NCI-H2227 (cell line): ENCODE results near the gene DHX16.

ENCODE experiments used
- DNase-seq: peaks from one replicate; lab custom pipeline; 2025; ENCODE audit not compliant: unreplicated experiment; lab: John Stamatoyannopoulos, UW

DHX16 gene

GRCh38 chr6:30640481-30640880 lies 32.3 kb downstream of the DHX16 start:
- DNase-seq: no peak

GRCh38 chr6:30635834-30636233 lies 37.0 kb downstream of the DHX16 start:
- DNase-seq: no peak

- peak; percentile 94 for DNase-seq
Observed at GRCh38 chr6:30626484-30627366, 46.1 kb downstream of the DHX16 start, which contains the start of gene ATAT1. Gene ATAT1 (plus strand): TSS chr6:30626874.

GRCh38 chr6:30625511-30625910 lies 47.3 kb downstream of the DHX16 start:
- DNase-seq: no peak

GRCh38 chr6:30619561-30619960 lies 53.2 kb downstream of the DHX16 start:
- no peak for DNase-seq

- no peak for DNase-seq
Observed at GRCh38 chr6:30618270-30618797, 54.5 kb downstream of the DHX16 start.

GRCh38 chr6:30617565-30618269 lies 55.1 kb downstream of the DHX16 start, which contains the start of gene MRPS18B:
Gene MRPS18B (plus strand): TSS chr6:30617840. CDS start chr6:30617866, 26 bp downstream.
- peak; percentile 98 for DNase-seq

- peak; percentile 100 for DNase-seq
Observed at GRCh38 chr6:30616811-30617564, 55.8 kb downstream of the DHX16 start, which contains the start of gene PPP1R10. Gene PPP1R10 (minus strand): TSS chr6:30617243. CDS start chr6:30609944, 7,299 bp downstream.

- DNase-seq: peak; percentile 75
Observed at GRCh38 chr6:30615958-30616810, 56.6 kb downstream of the DHX16 start.

- DNase-seq: peak; percentile 82
Observed at GRCh38 chr6:30615219-30615957, 57.4 kb downstream of the DHX16 start.

GRCh38 chr6:30614843-30615218 lies 58.0 kb downstream of the DHX16 start:
- peak; percentile 98 for DNase-seq

- DNase-seq: peak; percentile 59
Observed at GRCh38 chr6:30614044-30614842, 58.6 kb downstream of the DHX16 start.

GRCh38 chr6:30613251-30614043 lies 59.4 kb downstream of the DHX16 start:
- DNase-seq: no peak

- no peak for DNase-seq
Observed at GRCh38 chr6:30612687-30613248, 60.0 kb downstream of the DHX16 start.

- DNase-seq: peak; percentile 30
Observed at GRCh38 chr6:30612213-30612612, 60.6 kb downstream of the DHX16 start.

- DNase-seq: no peak
Observed at GRCh38 chr6:30611856-30612194, 61.0 kb downstream of the DHX16 start.

- no peak for DNase-seq
Observed at GRCh38 chr6:30611150-30611855, 61.5 kb downstream of the DHX16 start.
